NB4 (cell line): Measurements from ENCODE around the gene CCDC88C.

ENCODE experiments used
- DNase-seq: peaks from one replicate; pipeline ENCODE4 v3.0.0; 2010; ENCODE audit warnings: low read depth
- H3K4me3 ChIP-seq: one replicate; pipeline ENCODE4 v1.5.1; 2011; ENCODE audit warnings: mild to moderate bottlenecking, low read depth, low read length, moderate library complexity
- MAX ChIP-seq: IDR thresholded peaks from 2 replicates; pipeline ENCODE4 v1.6.1; 2011; ENCODE audit warnings: low read depth, low read length
- MYC ChIP-seq: IDR thresholded peaks from 2 replicates; pipeline ENCODE4 v1.6.1; 2011; ENCODE audit warnings: low read depth, low read length
- POLR2A ChIP-seq: IDR thresholded peaks from 2 replicates; pipeline ENCODE4 v1.6.1; 2011; ENCODE audit warnings: mild to moderate bottlenecking; ENCODE audit not compliant: insufficient read length; ENCODE audit errors: extremely low read depth
- TF ChIP-seq, protein P1 (sequence below): IDR thresholded peaks from one replicate; pipeline ENCODE4 v1.5.1; 2012; ENCODE audit warnings: low read depth, low read length

The CCDC88C gene

GRCh38 chr14:91368776-91369416 is 48.7 kb downstream of the CCDC88C start:
- DNase-seq, result no peak
- H3K4me3 ChIP-seq, result no peak overlapping the region
- no peak for TF ChIP-seq MYC
- TF ChIP-seq MAX, result no peak

DNA sequence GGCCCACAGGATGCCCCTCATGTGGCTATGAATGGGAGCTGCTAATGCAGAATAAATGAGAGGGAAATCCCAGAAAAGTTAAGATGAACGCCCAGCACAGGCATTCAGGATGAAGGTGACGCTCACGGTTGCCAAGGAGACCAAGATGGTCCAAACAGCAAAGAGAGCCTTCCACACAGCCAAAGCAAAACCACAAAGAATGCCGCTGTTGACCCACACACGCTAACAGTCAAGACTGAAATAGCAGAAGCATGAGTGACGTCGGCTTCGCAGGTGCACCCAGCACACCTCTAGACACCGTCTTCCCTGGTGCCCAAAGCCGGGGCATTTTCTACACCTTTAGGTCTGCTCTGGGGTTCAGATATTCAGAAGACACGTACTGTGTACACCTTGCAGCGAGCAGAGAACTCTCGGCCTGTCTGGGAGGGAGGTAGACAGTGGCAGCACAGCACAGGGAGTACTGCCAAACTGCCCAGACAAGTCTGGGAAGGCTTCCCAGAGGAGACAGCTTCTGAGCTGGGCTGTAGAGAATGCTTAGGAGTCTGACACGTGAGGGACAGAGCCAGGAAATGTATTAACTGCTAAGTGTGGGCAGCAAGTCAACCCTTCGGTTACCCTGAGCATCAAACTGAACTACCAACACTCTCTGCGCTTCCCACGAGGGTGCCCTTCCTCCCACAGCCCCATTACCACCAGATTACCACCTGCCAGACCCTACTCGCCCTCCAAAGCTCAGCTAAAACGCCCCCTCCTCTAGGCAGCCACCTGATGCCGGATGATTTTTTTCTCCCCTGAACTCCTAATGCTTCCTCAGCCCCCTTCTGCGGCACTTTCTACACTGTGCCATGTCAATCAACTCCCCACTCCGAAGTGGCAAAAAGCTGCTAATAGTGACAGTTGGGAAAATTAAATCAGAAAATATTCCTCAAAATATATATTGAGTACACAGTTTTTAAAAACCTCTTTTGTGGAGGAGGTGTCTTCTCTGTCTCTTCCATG is 50.1 kb downstream of the CCDC88C start:
- peak; percentile 52 for DNase-seq

DNA sequence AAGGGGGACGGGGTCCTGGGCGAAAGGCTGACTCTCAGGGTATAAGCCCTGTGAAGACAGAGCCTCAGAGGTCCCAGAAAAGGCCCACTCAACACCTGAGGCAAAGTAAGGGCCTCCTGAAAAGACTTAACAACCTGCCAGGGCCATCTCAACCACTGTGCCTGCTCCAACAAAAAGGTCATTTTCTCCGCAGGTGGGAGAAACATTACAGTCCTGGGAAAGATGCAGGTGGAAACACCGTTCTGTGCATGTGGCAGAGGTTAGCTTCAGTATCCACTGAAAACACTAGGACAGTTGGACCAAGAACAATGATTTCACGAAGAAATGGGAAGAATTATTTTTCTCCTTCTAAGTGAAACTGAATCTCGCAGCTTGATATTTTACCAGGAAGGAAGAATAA is 50.9 kb downstream of the CCDC88C start:
- no peak overlapping the region for H3K4me3 ChIP-seq
- DNase-seq, result no peak
- TF ChIP-seq POLR2A, result no peak
- no peak for TF ChIP-seq MAX
- TF ChIP-seq, protein P1, sequence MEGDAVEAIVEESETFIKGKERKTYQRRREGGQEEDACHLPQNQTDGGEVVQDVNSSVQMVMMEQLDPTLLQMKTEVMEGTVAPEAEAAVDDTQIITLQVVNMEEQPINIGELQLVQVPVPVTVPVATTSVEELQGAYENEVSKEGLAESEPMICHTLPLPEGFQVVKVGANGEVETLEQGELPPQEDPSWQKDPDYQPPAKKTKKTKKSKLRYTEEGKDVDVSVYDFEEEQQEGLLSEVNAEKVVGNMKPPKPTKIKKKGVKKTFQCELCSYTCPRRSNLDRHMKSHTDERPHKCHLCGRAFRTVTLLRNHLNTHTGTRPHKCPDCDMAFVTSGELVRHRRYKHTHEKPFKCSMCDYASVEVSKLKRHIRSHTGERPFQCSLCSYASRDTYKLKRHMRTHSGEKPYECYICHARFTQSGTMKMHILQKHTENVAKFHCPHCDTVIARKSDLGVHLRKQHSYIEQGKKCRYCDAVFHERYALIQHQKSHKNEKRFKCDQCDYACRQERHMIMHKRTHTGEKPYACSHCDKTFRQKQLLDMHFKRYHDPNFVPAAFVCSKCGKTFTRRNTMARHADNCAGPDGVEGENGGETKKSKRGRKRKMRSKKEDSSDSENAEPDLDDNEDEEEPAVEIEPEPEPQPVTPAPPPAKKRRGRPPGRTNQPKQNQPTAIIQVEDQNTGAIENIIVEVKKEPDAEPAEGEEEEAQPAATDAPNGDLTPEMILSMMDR, result no peak
- no peak for TF ChIP-seq MYC

More for the DNA sequence above, 50.1 kb downstream of the CCDC88C start:
- H3K4me3 ChIP-seq, result no peak overlapping the region
- no peak for TF ChIP-seq MAX
- TF ChIP-seq, protein P1, result no peak

DNA sequence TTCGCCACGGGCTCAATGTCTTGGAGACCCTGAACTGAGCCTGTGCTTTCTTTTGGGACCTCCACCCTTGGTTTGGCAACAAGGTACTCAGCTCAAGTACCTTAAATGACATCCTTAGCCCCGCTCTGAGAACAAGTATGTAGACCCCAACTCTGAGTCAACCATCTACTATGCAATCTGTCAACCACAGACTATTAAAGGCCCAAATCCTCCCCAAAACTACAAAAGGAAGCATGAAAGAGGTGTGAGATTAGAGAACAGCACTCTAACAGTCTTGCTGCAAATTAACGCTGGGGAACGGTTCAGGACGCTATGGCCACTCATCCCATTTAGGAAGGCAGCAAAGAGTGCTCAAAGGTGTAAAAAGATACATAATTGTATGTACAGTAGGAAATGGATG is 52.1 kb downstream of the CCDC88C start:
- DNase-seq, result peak; percentile 60
- TF ChIP-seq, protein P1, result no peak
- no peak for TF ChIP-seq POLR2A
- TF ChIP-seq MAX, result no peak
- no peak for TF ChIP-seq MYC
- no peak overlapping the region for H3K4me3 ChIP-seq

- TF ChIP-seq, protein P1, result no peak
- no peak for TF ChIP-seq POLR2A
- TF ChIP-seq MYC, result no peak
- TF ChIP-seq MAX, result 0 out of 2 replicates have a peak, but pooled peaks have one; percentile 43
- no peak for DNase-seq
- no peak overlapping the region for H3K4me3 ChIP-seq
Observed at GRCh38 chr14:91364524-91365270, 52.9 kb downstream of the CCDC88C start.
